NCI-H2029 treated with DMSO at 0.1 percent for 48 hours (cell line): ENCODE results near the gene LRFN3.
"Not testable (repeated sequence)": the region's sequence is repeated elsewhere in the genome, so short reads cannot be mapped to it uniquely, and the experiment has no call there.

Experiments
- DNase-seq: peaks from one replicate; lab custom pipeline; 2025; lab: John Stamatoyannopoulos, UW

LRFN3 gene, protein sequence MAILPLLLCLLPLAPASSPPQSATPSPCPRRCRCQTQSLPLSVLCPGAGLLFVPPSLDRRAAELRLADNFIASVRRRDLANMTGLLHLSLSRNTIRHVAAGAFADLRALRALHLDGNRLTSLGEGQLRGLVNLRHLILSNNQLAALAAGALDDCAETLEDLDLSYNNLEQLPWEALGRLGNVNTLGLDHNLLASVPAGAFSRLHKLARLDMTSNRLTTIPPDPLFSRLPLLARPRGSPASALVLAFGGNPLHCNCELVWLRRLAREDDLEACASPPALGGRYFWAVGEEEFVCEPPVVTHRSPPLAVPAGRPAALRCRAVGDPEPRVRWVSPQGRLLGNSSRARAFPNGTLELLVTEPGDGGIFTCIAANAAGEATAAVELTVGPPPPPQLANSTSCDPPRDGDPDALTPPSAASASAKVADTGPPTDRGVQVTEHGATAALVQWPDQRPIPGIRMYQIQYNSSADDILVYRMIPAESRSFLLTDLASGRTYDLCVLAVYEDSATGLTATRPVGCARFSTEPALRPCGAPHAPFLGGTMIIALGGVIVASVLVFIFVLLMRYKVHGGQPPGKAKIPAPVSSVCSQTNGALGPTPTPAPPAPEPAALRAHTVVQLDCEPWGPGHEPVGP

DNA sequence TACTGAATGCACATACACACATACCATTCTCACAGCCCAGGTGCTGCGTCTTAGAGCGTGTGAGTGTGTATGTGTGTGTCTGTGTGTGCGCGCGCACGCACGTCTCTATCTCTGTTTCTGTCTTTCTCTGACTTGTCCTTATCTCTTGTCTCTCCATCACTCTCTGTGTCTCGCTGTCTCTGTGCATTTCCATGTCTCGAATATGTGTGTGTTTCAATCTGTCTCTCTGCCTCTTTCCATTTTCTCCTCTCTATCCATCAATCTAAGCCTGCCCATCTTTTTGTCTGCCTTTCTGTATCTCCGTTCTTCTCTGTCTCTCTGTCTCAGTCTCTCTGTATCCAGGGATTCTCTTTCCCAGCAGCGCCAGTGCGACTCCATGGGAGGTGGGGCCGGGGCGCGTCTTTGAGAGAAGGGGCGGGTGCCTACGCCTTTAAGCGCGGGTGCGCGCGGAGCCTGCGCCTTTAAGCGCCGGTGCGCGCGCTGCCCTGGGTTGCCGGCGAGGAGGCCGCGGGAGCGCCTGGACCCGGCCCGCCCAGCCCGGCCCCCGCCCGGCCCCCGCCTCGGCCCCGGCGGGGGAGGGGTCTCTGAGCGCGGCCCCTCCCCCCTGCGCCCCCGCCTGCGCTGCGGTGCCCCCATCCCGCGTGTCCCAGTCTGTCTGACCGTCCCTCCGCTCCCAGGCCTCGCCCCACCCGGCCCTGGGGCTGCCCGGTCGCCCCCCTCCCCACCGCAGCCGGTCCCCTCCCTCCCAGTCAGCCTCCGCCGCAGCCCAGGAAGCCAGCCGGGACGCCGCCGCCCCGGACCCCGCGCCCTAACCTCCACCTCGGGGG is at the start of gene LRFN3:
LRFN3 (plus strand) TSS at position 464 of the 827 bp plus-strand sequence. CDS start 3,052 bp downstream, outside the sequence.
- no peak for DNase-seq

DNA sequence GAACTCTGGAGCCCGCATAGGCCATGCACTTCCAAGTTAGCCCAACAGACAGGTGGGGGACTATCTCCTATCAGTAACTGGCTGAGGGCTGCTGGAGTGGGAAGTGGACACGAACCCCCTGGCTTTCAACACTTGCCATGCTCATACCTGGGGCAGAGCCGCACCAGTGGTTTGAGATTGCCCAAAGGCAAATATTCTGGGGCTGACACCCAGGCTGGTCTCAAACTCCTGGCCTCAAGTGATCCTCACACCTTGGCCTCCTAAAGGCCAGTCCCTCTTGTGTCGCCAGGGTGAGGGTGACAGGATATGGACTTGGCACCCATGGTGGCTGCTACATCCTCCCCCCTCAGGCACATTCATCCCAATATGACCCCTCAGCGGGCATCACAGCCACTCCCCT is 49.0 kb upstream of the LRFN3 start:
- DNase-seq = no peak

DNA sequence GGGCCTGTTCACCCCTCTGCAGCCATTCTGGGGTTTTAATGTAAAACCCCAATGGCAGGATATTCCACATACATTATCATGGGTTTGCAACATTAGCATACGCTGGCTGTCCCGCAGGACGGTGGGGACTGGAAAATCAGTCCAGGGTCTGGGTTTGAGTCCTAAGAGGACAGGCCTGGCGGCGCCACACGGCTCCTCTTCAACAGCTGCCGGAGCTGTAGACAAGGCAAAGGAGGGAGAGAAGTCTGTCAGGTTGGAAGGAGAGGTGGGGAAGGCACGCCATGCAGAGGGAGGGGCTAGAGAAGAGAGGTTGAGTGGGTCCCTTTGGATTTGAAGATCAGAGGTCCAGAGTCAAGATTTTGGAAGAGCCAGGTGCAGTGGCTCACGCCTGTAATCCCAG is 47.8 kb upstream of the LRFN3 start:
- no peak for DNase-seq

DNA sequence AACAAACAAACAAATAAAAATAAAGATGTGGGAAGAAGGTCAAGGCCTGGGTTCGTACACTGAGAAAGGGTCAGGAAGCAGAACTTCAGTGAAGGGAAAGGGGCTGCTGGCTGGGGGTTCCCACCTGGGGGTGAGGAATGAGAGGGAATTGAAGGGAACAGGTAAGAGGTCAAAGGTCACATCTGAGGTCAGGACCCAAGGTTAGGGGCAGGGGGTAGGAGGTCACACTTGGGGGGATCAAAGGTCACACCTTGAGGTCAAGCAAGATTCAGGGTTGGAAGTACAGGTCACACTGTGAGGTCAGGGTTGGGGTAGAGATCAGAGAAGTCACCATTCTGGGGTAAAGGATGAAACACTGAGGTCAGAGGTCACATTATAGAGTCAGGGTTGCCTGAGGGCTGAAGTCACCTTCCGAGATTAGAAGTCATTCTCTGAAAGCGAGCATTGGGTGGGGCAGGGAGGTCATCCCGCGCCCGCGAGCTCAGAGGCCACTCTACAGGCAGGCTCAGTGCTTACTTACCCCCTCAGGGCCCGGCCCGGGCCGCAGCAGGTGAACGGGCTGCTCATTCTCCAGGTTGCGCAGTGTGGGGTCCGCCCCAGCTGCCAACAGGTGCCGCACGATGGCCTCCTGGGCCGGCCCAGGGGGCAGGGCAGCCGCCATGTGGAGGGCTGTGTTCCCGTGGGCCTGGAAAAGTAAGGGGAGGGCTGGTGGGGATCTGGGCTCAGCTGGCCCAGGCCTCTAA is 46.6 kb upstream of the LRFN3 start:
- no peak for DNase-seq

DNA sequence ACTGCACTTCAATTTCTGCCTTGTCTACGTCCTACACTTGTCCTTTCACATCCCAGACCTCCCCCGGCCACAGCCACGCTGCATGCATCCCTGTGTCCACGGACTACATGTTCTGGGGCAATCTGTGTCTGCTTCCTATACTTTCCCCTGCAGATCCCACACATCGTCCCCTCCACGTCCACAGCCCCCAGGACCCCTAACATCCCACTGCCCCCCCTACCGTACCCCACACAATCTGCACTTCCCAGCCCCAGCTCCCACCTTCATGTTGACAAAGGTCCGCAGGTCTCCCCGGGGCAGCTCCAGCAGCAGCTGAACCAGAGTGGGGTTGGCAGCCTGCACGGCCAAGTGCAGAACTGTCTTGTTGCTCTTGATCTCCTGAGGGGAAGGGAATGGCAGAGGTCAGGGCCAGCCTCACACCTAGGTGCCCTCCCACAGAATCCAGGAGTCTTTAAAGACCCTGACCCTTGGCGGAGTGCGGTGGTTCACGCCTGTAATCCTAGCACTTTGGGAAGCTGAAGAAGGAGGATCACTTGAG is 46.0 kb upstream of the LRFN3 start:
- DNase-seq = no peak

DNA sequence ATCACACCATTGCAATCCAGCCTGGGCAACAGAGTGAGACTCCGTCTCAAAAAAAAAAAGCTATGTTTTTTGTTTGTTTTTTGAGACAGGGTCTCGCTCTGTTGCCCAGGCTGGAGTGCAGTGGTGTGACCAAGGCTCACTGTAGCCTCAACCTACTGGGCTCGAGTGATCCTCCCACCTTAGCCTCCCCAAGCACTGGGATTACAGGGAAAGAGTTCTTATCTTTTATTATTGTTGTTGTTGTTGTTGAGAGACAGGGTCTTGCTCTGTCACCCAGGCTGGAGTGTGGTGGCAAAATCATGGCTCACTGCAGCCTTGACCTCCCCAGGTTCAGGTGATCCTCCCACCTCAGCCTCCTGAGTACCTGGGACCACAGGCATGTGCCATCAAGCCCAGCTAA is 44.4 kb upstream of the LRFN3 start:
- not testable (repeated sequence) for DNase-seq

DNA sequence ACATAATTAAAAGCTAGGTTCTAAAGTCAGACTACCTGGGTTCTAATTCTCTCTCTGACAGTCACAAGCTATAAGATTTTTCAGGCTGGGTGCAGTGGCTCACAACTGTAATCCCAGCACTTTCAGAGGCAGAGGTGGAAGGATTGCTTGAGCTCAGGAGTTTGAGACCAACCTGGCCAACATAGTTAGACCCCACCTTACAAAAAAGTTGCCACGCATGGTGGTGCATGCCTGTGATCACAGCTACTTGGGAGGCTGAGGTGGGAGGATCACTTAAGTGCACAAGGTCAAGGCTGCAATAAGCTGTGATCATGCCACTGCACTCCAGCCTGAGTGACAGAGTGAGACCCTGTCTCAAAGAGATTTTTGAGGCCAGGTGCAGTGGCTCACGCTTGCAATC is 41.8 kb upstream of the LRFN3 start:
- DNase-seq = no peak

DNA sequence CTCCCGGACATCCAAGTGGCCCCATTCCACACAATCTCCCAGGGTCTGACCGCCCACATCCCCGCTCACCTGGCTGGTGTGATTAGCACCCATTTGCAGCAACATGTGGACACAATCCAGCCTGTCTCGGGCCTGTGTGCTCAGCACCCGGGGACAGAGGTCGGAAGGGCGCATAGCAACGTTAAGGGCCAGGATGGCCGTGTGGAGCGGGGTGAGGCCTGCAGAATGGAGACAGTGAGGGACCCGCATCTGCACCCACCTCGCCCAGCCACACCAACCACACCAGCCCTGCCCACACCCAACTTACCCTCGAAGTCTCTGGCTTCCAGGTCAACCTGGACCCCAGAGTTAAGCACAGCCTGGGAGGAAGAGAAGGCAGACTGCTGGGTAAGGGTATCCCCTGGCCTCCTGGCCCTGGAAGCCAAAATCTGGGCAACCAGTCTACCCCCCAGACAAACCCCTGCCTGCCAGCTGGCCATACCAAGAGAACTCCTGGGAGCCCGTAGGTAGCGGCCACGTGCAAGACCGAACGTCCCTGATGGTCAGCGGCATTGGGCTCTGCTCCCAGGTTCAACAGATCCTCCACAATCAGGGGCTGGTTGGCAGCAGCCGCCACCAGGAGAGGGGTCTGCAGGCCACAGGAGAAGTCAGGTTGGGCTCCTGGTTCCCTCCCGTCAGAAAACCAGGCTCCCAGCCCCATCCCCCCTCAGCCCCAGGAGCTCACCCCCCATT is 40.1 kb upstream of the LRFN3 start:
- DNase-seq = no peak

DNA sequence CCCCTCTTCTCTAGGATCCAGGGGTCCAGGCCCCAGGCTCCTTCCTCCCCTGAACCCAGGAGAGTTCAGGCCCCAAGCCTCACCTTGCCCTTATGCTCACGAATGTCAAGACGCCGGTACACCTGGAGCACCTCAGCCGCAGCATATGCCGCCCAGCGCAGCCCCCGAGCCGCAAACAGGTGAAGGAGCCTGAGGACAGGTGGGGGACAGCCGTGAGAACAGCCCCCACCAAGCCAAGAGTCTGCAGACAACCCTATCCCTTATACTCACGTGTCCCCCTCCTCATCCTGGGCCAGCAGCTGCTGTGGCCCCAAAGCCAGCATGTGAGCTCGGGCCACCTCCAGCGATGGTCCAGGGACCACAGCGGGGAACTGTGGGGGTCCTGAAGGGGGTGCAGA is 39.5 kb upstream of the LRFN3 start:
- DNase-seq = no peak

DNA sequence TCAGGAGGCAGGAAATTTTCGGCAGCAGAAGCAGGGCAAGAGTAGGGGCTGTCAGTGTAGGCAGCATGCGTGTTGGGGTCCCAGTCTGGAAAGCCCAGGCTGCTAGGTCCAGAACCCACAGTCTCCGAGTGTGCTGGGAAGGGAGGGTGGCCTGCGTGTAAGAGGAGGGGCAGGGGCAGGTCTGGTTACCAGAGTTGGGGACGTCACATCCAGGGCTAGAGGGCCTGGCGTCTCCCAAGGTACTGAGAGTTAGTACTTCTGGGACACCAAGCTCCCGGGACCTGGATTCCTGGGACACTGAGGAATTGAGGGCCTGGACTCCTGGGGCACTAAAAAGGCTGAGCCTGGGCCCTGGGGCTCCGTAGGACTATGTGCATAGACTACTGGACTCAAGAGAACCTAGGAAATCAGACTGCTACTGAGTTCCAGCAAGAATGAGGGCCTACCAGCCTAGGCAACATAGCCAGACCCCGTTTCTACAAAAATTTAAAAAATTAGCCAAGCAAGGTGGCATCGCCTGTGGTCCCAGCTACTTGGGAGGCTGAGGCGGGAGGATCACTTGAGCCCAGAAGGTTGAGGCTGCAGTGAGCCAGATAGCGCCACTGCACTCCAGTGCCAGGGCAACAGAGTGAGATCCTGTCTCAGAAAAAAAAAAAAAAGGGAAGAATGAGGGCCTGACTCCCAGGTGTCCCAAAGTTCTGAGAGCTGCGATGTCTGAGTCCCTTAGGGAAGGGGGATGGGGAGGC is 38.3 kb upstream of the LRFN3 start:
- no peak for DNase-seq

DNA sequence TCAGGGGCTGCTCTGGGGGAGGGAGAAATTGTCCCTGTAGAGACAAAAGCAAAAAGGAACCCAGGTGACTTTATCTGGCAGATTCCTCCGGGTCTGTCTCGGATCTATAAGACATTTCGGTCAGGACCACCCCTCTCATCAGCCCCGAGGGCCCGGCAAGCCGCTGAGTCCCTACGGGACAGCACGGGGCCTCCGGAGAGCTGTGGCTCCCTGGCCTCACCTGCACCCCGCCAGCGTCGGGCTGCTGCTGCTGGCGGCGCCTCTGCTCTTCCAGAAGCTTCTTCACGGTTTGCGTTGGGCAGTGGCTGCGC is 37.7 kb upstream of the LRFN3 start:
- no peak for DNase-seq

DNA sequence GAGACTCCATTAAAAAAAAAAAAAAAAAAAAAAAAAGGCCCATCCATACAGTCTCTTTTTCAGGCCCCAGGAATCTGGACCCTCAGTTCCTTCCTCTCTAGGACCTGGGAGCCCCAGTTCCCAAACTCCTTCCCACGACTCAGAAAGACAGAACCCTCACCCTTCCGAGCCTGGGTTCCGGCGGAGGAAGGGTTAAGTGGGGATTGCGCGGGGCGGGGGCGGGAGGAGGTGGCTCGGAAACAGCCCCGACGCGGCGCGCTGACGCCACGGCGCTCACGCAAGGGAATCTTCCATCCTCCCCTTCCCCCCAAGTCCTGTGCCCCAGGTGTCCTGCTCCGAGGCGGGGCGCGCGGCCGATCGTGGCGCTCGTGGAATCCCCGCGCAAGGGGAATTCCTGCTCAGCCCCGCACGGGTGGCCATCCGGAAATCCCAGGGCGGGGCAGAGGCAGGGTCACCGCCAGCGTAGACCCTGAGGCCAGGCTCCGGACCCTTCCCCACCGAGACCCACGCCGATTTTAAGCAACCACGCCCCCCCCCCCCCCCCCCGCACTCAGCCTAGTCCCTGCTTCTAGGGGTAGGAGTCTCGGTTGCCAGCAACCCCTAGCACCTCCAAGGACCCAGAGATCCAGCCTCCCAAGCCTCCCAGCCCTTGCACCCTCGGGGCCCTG is 36.5 kb upstream of the LRFN3 start:
- DNase-seq = peak; percentile 12

DNA sequence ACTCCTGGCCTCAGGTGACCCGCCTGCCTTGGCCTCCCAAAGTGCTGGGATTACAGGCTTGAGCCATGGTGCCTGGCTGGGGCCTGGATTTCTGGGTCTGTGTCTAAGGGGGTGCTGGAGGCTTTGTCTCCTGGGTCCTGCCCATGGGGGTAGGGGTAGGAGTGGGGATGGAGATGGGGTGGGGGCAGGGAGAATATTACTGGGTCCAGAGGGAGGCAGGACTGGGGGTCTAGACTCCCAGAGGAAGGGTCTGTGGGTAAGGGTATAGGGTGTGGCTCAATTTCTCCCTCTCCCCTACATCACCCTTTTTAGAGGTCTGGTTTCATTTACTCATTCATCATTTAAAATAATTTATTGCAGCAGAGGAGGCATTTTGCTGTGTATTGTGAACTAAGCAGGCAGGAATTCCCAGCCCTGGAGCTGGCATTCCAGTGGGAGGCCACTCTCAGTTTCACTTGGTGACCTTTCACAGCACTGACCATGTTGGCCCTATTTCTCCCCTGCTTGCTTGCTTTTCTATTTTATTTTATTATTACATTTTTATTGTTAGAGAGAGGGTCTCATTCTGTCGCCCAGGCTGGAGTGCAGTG is 35.0 kb upstream of the LRFN3 start:
- DNase-seq = no peak

DNA sequence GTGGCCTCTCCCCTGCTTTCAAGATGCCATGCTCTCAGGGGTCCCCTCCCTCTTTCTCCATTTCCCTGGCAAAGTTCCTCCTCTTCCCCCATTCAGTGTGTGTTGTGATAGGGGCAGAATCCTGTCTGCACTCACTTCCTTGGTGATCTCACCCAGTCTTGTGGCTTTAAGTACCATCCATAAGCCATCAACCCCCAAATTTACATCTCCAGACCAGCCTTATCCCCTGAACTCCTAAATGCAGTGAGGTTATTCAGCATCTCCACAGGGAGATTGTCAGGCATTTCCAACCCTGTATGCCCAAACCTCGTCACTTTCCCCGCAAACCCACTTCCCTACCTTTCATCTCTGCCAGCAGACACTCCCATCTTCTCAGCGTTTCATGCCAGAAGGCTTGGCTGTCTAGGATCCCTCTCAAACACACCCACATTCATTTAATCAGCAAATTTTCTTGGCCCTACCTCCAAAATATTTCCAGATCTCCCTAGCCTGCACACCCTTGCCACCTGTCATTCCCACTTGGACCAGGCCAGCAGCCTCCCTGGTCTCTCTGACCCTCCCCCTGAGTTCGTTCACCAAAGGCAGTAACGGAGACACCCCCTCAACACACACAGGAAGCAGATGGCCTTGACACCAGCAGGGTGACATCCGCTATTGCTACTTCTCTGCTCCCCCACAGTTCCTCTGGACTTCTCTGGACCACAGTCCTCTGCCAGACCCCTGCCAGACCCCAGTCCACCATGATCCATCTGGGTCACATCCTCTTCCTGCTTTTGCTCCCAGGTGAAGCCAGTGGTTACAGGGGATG is 34.1 kb upstream of the LRFN3 start, which contains the start of gene HCST:
HCST (plus strand) TSS at position 676 of the 808 bp plus-strand sequence; CDS start at position 741, 65 bp downstream.
- DNase-seq = no peak

DNA sequence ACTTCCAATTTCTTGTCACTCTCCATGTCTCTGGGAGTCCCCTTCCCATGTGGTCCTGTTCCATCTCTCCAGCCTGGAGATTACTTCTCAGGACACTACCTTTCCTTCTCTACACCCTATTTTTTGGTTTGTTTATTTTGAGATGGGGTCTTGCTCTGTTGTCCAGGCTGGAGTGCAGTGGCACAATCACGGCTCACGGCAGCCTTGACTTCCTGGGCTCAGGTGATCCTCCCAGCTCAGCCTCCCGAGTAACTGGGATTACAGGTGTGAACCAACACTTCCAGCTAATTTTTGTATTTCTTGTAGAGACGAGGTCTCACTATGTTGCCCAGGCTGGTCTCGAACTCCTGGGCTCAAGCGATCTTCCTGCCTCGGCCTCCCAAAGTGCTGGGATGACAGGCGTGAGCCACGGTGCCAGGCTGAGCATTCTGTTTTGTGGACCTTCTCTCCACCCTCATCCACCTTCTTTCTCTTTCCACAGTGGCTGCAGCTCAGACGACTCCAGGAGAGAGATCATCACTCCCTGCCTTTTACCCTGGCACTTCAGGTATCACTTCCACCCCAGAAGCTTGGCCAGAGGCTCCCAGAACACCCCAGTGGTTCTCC is 33.2 kb upstream of the LRFN3 start:
- DNase-seq = no peak

DNA sequence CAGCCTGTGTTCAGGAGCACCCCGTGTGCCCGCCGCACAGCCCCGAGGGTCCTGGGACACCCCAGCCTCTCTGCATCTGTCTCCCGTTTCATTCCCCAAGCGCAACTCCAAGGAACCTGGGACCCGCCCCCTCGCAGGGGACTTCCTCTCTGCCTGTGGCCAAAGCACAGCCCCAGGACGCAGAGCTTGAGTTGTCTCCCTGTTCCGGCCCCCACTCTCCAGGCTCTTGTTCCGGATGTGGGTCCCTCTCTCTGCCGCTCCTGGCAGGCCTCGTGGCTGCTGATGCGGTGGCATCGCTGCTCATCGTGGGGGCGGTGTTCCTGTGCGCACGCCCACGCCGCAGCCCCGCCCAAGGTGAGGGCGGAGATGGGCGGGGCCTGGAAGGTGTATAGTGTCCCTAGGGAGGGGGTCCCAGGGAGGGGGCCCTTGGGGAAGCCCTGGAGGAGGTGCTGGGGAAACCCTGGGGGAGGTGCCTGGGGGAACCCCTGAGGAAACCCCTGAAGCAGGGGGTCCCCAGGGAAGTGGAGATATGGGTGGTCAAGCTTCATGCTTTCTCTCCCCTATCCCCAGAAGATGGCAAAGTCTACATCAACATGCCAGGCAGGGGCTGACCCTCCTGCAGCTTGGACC is 32.5 kb upstream of the LRFN3 start:
- DNase-seq = peak; percentile 3

DNA sequence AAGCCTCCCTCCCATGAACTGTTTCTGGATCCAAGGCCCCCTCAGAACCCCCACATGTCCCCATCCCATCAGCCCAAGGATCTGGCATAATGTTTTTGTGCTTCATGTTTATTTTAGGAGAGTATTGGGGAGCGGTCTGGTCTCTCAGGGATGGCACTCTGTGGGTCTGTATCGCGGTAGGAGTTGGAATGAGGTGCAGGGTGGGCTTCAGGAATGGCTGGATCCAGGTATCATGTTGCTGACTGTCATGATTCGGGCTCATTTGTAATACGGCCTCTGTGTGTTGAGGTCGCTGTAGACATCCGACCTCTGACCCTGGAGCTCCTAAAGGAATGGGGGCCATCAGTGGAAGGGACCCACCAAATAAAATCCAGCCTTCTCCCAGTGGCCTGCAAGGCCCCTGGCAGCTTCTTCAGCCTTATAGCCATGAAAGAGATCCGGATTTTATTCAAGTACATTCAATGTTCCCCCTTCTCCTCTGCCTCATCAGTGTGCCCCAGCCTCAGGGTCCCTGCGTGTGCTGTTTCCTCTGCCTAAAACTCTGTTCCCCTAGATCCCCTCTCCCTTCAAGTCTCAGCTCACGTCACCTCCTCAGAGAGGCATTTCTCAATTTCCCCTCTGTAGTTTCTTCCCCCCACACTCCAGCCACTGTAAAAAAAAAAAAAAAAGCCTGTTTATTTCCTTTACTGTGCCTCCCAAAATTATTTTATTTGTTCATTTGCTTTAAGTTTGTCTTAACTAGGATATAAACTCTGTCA is 31.7 kb upstream of the LRFN3 start:
- no peak for DNase-seq
